Measurements from ENCODE around the gene TRUB2.

TRUB2 gene, protein sequence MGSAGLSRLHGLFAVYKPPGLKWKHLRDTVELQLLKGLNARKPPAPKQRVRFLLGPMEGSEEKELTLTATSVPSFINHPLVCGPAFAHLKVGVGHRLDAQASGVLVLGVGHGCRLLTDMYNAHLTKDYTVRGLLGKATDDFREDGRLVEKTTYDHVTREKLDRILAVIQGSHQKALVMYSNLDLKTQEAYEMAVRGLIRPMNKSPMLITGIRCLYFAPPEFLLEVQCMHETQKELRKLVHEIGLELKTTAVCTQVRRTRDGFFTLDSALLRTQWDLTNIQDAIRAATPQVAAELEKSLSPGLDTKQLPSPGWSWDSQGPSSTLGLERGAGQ

DNA sequence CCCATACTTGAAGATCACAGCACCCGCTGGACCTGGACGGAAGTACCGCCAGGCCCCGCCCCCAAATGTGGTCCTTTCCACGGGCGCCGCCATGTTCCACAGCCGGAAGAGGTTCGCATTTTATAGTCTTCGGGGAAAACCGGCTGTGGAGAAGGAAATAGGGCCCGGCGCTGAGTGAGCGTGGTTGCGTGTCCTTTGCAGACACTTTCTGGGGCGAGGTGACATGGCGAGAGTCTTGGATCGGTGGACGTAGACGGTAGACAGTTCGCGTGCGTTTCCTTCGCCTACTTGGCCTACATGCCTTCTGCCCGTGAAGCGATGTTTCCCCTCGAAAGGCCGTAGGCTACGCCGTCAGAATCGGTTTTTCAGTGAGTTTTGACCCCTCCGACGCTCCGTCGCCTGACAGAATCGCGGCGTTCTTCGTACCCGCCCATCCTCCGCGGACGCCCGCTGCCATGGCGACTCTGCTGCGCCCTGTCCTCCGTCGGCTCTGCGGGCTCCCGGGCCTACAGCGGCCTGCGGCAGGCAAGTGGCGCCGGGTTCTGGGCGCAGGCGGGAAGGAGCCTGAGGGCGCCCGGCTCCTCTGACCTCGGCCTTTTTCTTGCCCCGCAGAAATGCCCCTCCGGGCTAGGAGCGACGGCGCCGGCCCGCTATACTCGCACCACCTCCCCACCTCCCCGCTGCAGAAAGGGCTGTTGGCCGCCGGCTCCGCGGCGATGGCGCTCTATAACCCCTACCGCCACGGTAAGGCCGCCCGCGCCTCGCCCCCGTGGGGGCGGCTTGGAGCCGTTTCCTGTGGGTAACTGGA, at the start of gene TRUB2, which contains the start of gene COQ4:
TSS of gene TRUB2 (minus strand) at position 44 of the 808 bp plus-strand sequence. CDS start at position 5, 39 bp downstream.
TSS of gene COQ4 (plus strand) at position 436 of the 808 bp plus-strand sequence. CDS start at position 456, 20 bp downstream.
- DNase-seq = peak; percentile 90 to 99 (median 93)
- intact Hi-C loops (cut with DNase I) = no loop called here

DNA sequence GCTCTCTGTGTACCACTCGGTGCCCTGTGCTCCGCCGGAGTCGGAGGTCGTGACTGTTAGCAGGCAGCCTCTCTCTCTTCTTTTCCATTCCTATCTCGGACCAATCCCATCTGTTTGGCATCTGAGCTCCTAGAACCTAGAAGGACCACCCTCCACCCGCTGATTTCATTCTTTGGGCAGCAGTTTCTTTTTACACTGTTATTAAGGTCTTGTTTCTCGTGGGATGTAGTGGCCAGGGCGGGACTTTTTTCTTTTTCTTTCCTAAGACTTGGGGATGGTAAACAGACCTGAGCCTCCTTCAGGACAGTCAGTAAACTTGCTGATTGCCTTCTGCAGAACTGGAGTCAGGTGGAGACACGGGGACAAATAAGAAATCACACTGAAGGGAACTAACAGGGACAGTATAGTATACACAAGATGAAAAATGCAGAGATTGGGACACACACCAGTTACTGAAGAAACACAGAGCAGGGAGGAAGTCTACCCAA, 49.4 kb upstream of the TRUB2 start:
- intact Hi-C loops (cut with DNase I) = no loop called here
- DNase-seq = no peak

DNA sequence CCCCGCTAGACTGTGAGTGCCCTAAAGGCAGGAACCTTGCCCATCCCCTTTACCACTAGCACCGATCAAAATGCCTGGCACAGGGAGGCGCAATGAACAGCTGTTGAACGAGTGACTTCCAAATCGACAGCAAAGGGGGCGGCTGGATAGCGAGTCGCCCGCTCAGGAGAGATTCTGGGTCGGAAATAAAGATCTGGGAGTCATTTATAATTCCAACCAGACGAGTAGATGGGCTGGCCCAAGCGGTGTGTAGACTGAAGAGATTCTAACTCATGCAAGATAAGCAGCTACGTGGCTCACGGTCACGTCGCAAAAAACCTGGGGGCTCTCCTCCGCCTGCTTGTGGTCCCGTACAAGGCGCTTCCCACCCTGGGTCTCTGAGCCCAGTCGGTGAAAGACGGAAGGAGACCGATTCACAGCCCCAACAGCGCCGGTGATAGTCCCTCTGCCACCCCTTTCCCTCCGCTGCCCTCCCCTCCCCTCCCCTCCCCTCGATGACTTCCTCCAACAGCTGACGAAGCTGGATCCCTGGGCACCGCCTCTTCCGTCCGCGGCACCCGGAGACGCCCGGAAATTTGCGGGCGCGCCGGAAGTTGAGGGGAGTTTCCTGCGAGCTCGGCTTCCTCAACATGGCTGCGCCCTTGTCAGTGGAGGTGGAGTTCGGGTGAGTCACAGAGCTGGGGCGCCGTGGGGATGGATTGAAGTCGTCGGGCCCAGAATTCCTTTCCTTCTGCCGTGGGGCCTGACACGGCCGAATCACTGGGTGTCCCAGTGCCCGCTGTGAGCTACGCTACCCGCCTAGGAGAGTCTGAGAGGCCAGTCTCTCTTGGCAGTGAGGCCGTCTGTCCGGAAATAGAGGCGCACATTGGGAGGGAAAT, 48.7 kb upstream of the TRUB2 start, which contains the start of gene URM1:
TSS of gene URM1 (plus strand) at position 623 of the 878 bp plus-strand sequence. CDS start at position 630, 7 bp downstream.
- intact Hi-C loops (cut with DNase I) = no loop called here
- peak; percentile 94 to 100 (median 97) for DNase-seq

DNA sequence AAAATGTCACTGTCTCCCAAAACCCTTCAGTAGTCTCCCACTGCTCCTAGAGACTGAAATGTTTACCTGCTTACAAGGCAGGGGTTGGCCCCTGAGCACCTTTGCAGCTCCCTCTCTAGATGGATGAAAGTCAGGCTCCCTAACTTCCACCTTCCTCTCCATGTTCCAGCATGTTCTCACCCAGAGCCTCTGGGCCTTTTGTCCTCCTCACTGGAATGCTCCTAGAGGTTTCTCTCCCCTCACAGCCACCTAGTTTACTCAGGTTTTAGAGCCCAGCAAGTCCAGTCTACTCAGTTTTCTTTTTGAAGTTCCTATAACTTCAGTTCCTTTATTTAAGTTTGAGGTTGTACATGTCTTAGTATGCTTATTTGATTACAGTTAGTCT, 48.1 kb upstream of the TRUB2 start:
- DNase-seq = no peak

DNA sequence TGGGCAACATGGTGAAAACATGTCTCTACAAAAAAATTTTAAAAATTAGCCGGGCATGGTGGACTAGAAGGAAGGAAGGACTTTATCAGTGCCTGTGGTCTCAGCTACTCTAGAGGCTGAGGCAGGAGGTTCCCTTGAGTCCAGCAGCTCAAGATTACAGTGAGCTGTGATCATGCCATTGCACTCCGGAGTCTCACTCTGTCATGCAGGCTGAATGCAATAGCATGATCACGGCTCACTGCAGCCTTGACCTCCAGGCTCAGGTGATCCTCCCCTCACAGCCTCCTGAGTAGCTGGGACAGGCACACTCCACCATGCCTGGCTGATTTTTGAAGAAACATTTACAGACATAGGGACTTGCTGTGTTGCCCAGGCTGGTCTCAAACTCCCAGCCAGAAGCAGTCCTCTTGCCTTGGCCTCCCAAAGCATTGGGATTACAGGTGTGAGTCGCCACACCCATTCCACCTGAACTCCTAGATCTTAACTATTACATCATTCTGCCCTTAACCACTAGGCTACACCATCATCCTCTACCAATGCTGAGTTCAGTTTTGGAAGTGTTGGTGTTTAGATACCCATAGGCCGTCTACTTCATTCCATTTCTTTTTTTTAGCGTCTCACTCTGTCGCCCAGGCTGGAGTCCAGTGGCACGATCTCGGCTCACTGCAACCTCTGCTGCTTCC, 46.9 kb upstream of the TRUB2 start:
- DNase-seq = no peak
- intact Hi-C loops (cut with DNase I) = no loop called here

More for the DNA sequence above, 48.1 kb upstream of the TRUB2 start:
- intact Hi-C loops (cut with DNase I) = no loop called here

DNA sequence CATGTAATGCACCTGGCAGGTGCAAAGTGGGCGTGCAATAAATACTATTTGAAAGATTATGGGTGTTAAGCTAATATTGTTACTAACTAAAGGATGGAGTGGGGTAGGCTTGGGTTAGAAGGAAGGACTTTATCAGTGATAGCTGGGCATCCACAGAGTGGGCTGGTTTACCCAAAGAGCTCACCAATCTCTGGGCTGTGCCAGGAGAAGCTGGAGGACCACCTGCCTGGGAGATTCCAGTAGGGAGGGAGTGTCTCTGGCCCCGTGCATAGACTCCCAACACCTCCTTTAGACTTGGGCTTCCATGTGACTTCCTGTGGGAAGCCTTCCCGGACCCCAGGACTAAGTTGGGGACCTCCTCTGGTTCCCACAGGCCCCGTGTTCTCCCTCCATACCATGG, 43.3 kb upstream of the TRUB2 start:
- intact Hi-C loops (cut with DNase I) = no loop called here
- DNase-seq = no peak

DNA sequence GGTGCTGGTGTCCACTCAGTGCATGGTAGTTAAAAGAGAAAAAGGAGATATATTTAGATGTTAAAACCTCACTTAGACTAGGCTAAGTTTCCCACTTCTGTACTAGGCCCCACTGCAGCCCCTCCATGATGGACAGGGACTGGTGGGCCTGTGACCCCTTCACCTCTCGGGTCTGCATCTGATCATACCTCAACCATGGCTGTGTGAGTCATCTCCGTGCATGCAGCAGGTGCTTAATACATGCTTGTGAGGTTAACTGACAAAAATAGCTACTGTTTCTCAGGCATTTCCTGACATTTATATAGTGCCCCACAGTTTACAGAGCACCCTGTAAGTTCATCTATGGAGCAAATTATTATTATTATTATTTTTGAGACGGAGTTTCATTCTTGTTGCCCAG, 40.5 kb upstream of the TRUB2 start:
- intact Hi-C loops (cut with DNase I) = loop anchor here (1.0 kb wide), 1 partner anchor 50 kb away; no protein-coding TSS in a partner anchor
- no peak for DNase-seq

DNA sequence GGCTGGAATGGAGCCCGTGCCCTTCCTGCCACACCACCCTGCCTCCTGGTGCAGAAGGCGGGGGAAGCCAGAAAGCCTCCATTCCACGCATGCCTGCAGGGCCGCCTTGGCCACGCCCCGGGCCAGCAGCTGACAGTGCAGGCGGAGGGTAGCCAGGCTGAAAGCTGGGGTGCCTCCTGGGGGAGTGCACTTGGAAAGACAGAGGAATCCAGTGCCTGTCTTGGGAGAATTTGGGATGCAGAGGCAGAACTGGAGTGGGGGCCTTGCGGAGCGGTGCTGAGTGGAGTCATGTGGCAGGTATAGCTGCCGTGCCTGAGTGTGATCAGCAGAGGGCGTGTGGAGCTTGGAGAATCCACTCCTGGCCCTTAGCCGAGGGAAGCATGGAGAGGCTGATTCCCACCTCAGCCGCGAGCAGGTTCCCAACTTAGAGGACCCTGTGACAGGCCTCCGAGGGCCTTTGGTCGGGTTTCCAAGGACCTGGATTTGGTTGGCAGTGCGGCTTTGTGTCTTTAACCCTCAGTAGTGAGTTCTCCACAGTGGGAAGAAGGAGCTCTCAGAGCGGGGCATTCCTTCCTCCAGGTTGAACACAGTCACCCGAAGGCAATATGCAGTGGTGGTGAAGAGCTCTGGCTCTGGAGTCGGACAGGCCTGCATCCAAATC, 39.9 kb upstream of the TRUB2 start:
- peak; percentile 84 to 98 (median 89) for DNase-seq
- intact Hi-C loops (cut with DNase I) = loop anchor here (1.0 kb wide), 1 partner anchor 50 kb away; no protein-coding TSS in a partner anchor

DNA sequence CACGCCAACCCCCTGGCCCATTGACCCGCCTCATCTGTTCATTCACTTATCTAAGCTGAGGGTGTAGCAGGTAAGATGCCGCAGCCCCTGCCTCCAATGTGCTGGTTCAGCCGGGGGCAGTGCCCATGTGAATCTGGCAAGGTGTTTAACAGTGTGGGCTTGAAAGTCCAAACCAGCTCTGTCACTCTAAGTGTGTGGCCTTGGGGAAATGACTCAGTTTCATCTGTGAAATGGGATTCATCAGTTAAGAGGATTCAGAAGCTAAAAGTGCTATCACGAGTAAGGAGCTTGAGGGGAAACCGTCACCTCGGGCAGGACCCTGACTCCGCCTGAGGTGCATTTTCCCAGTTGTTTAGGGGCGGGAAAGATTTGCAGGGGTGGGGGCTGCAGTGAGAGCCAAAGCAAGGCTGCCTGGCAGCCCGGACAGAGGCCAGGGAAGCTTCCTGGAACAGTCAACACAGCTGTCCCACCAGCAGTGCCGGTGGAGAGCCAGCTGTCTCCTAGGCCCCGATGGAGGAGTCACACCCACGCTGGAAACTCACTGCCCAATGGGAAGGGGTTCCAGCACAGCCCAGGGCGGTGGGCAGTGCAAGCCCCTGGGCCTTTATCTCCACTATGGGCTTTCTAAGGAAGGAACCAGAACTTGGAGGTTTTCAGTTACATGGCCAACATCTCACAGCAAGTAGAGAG, 39.2 kb upstream of the TRUB2 start:
- DNase-seq = peak in 1 of 10 donors; percentile 85
- intact Hi-C loops (cut with DNase I) = no loop called here

DNA sequence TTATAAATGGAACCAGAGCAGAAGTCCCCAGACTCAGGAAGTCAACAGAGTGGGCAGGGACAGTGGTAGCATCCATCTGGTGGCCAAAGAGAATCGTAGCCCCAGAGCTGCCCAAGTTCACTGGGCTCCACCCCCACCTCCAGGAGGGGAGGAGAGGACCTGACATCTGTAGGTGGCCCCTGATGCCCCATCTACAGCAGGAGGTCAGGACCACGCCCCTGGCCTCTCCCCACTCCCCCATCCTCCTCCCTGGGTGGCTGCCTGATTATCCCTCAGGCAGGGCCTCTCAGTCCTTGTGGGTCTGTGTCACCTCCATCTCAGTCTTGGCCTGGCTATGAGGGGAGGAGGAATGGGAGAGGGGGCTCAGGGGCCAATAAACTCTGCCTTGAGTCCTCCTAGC, 38.6 kb upstream of the TRUB2 start:
- intact Hi-C loops (cut with DNase I) = no loop called here
- DNase-seq = no peak

DNA sequence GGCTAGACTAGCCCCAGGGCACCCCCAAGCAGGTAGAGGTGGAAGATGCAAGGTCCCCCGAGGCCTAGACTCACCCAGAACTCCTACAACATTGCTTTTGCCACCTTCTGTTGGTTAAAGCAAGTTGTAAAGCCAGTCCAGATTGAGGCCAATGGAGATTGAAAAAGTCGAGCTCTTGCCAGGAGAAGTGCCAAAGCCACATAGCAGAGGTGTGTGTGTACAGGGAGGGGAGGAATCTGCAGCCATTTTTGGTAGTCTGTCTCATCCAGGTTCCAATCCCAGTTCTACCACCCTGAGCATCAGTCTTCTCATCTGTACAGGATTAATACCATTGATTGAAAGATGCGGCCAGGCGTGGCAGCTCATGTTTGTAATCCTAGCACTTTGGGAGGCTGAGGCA, 36.6 kb upstream of the TRUB2 start:
- intact Hi-C loops (cut with DNase I) = no loop called here

DNA sequence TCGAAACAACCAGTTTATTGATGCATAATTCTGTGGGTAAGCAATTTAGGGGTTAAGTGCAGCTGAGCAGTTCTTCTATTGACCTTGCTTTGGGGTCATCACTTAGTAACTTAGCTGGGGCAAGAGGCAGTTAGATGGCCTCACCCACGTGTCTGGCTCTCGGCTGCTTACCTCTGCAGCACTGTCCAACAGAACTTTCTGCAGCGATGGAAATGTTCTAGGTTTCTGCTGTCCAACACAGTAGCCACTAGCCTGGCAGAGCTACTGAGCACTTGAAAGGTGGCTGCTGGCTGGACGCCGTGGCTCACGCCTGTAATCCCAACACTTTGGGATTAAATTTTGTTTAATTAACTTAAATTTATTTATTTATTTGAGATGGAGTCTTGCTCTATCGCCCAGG, 35.8 kb upstream of the TRUB2 start:
- intact Hi-C loops (cut with DNase I) = no loop called here
- no peak for DNase-seq

More for the DNA sequence above, 36.6 kb upstream of the TRUB2 start:
- DNase-seq = no peak

DNA sequence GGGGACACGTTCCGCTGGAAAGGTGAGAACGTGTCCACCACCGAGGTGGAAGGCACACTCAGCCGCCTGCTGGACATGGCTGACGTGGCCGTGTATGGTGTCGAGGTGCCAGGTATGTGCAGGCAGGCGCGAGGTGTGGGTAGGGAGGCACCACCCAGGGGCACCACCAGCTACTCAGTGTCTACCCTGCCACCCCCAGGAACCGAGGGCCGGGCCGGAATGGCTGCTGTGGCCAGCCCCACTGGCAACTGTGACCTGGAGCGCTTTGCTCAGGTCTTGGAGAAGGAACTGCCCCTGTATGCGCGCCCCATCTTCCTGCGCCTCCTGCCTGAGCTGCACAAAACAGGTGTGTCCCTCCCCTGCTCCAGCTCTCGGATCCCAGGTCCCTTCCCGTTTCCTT, 33.2 kb upstream of the TRUB2 start:
- DNase-seq = peak in 1 of 10 donors; percentile 83
- intact Hi-C loops (cut with DNase I) = no loop called here

DNA sequence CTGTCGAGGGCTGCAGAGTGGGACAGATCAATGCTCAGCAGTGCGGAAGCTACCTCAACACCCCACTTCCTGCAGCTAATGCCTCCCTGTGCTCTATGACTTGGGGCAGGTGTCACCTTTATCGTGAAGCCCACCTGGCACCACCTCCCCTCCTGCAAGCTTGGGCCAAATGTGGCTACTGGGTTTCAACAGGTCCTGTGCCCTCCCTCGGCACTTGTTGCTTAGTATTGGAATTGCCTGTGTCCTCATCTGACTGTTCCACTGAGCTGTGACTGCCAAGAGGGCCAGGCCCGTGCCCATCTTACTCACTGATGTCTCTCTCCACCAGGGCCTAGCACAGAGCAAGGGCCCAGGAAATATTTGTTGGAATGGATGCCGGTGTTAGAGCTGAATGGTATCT, 27.5 kb upstream of the TRUB2 start:
- DNase-seq = no peak
- intact Hi-C loops (cut with DNase I) = no loop called here

DNA sequence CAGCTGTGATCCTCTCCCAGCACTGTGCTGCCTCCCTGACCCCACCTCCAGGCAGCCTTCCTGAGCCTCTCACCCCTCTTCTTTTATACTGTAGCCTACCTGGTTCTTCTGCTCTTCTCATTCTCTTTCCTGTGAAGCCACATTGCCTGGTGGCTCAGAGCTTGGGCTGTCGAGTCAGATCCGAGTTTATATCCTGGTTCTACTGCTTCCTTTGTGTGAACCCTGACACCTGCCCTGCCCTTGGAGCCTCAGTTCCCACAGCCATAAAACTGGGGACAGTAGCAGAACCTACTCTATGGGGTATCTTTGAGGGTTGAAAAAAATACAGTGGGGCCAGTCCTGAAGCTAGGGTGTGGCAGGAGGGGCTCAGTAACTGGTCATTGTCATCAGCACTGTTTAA, 26.9 kb upstream of the TRUB2 start:
- no peak for DNase-seq
- intact Hi-C loops (cut with DNase I) = no loop called here

DNA sequence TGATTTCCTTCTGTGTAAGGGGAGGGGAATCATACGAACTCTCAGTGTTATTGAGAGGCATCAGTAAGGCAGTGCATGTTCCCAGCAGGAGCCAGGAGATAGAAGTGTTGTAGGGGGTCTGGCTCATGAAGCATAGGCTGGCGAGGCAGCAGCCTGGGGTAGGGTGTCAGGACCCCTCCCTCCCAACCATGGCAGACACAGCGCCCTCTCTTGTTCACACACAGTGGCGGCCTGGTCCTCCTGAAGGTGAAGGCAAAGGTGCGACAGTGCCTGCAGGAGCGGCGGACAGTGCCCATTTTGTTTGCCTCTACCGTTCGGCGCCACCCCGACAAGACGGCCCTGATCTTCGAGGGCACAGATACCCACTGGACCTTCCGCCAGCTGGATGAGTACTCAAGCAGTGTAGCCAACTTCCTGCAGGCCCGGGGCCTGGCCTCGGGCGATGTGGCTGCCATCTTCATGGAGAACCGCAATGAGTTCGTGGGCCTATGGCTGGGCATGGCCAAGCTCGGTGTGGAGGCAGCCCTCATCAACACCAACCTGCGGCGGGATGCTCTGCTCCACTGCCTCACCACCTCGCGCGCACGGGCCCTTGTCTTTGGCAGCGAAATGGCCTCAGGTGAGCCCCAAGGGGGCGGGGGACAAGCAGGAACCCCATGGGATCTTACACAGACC, 22.8 kb upstream of the TRUB2 start:
- DNase-seq = peak in 1 of 10 donors; percentile 82
- intact Hi-C loops (cut with DNase I) = no loop called here

DNA sequence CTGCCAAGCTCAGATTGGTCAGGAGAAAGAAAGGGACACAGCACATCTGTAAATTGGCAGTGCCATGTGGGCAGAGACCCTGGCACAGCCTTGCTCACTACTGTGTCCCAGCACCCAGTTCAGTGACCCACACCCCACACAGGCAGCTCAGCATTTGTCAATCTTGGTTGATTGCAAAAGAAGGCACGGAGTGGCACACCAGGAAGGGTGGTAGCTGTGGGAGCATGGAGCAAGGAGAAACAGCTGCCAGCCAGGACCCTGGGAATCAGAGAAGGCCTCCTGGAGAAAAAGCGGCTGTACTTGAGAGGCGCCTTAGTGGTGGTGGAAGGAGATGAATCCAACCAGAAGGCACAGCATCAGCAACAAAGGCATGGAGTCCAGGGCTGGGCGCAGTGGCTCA, 21.6 kb upstream of the TRUB2 start:
- intact Hi-C loops (cut with DNase I) = no loop called here
- DNase-seq = no peak

Data from posterior cingulate gyrus (tissue), 11 donors.